ENCODE data around the gene DHODH.
"Not testable (repeated sequence)": the region's sequence is repeated elsewhere in the genome, so short reads cannot be mapped to it uniquely, and the experiment has no call there.

Gene DHODH

GRCh38 chr16:71971571-71971970, 37.0 kb upstream of the DHODH start:
- no peak for DNase-seq (ENCODE audit: low spot score)
- TF ChIP-seq, protein P1, sequence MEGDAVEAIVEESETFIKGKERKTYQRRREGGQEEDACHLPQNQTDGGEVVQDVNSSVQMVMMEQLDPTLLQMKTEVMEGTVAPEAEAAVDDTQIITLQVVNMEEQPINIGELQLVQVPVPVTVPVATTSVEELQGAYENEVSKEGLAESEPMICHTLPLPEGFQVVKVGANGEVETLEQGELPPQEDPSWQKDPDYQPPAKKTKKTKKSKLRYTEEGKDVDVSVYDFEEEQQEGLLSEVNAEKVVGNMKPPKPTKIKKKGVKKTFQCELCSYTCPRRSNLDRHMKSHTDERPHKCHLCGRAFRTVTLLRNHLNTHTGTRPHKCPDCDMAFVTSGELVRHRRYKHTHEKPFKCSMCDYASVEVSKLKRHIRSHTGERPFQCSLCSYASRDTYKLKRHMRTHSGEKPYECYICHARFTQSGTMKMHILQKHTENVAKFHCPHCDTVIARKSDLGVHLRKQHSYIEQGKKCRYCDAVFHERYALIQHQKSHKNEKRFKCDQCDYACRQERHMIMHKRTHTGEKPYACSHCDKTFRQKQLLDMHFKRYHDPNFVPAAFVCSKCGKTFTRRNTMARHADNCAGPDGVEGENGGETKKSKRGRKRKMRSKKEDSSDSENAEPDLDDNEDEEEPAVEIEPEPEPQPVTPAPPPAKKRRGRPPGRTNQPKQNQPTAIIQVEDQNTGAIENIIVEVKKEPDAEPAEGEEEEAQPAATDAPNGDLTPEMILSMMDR (IDR thresholded peaks at IDR 0.05; ENCODE audit: extremely low read depth, missing control alignments) = no peak

GRCh38 chr16:71972356-71972755, 36.2 kb upstream of the DHODH start:
- TF ChIP-seq, protein P1 (IDR thresholded peaks at IDR 0.05; ENCODE audit: extremely low read depth, missing control alignments) = no peak
- no peak for DNase-seq (ENCODE audit: low spot score)

GRCh38 chr16:71973001-71973400, 35.5 kb upstream of the DHODH start:
- TF ChIP-seq, protein P1 (IDR thresholded peaks at IDR 0.05; ENCODE audit: extremely low read depth, missing control alignments) = no peak
- no peak for DNase-seq (ENCODE audit: low spot score)

DNA sequence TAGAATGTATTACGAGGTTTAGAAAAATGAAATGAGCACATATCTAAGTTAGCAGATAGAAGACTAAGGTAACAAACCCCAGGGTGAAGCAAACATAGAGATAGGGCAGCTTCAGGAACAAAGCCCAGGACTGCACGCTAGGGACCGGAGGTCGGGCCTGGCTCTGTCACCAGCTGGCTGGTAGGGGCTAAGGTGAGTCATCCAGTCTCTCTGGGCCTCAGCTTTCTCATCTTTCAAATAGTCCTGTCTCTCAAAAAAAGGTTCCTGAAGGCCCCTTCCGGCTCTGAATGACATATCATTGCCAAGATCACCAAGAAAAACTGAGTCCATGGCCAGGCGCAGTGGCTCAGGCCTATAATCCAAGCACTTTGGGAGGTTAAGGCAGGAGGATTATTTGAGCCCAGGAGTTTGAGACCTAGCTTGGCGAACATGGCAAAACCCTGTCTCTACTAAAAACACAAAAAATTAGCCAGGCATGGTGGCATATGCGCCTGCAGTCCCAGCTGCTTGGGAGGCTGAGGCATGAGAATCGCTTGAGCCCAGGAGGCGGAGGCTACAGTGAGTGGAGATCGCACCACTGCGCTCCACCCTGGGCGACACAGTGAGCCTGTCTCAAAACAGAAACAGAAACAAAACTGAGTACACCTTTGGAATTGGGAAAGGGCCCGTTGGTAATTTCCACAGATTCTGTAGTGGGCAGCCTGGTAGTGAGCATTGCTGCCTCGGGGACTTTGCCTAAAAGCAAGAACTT, 34.3 kb upstream of the DHODH start:
- no peak for DNase-seq (ENCODE audit: low spot score)
- TF ChIP-seq, protein P1 (IDR thresholded peaks at IDR 0.05; ENCODE audit: extremely low read depth, missing control alignments) = no peak

- TF ChIP-seq, protein P1 (IDR thresholded peaks at IDR 0.05; ENCODE audit: extremely low read depth, missing control alignments) = no peak
- no peak for DNase-seq (ENCODE audit: low spot score)
Measured at GRCh38 chr16:71985262-71985974, 23.1 kb upstream of the DHODH start.

DNA sequence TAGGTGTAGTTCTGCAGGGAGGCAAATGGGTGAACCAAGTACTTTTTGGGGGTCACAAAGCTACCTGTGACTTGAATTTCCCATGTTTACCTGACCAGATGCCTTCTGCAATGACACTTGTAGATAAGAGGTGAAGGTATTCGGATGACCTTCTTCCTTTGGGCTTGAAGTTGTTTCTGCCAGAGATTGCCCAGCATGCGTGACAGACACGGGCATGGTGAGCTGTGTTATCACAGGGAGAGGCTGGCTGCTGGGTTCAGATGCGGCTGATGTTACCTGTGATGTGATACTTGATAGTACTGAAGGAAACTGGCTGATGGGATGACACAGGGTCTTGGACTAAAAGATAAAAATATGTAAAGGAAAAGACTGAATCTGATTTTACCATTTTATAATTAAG, 22.4 kb upstream of the DHODH start:
- no peak for DNase-seq (ENCODE audit: low spot score)
- TF ChIP-seq, protein P1 (IDR thresholded peaks at IDR 0.05; ENCODE audit: extremely low read depth, missing control alignments) = no peak

- no peak for DNase-seq (ENCODE audit: low spot score)
- TF ChIP-seq, protein P1 (IDR thresholded peaks at IDR 0.05; ENCODE audit: extremely low read depth, missing control alignments) = no peak
Measured at GRCh38 chr16:71995038-71995437, 13.5 kb upstream of the DHODH start.

GRCh38 chr16:71997578-71997977, 11.0 kb upstream of the DHODH start:
- not testable (repeated sequence) for DNase-seq (ENCODE audit: low spot score)

Measured in GM20000 (cell line).